Aorta (tissue), 5 donors: Measurements from ENCODE around the gene CD3G. TPM values are rescaled to one million over a fixed set of nuclear protein-coding genes. Genes with fewer than 3 reads are reported as not detected.
A peak's percentile ranks its signal among the peaks of the same experiment; 100 is the strongest.

Source experiments
- ATAC-seq: fragments of 200-7000 bp; cut with Tn5 transposase; one replicate; pipeline ENCODE4 v1.9.1; 2022; ENCODE audit warnings: moderate library complexity; ENCODE audit not compliant: low FRiP score
- DNase-seq, 2 donors: peaks; one replicate each; pipeline ENCODE4 v3.0.0-alpha.2; 2020
- H3K27ac ChIP-seq, 2 donors: one replicate each; pipeline ENCODE4 v1.5.1; 2013; ENCODE audit warnings: low read length in 2 of 2, mild to moderate bottlenecking in 2 of 2, moderate library complexity in 2 of 2, control low read depth in 1 of 2, inconsistent platforms in 1 of 2, low read depth in 1 of 2
- H3K27me3 ChIP-seq, 2 donors: one replicate each; pipeline ENCODE4 v1.6.1; 2013; ENCODE audit warnings: control low read depth in 1 of 2, low read length in 1 of 2, mild to moderate bottlenecking in 1 of 2, moderate library complexity in 1 of 2; ENCODE audit not compliant: insufficient read depth in 2 of 2, control insufficient read depth in 1 of 2
- H3K36me3 ChIP-seq, 2 donors: one replicate each; pipeline ENCODE4 v1.6.1; 2013; ENCODE audit warnings: control low read depth in 1 of 2, low read length in 1 of 2, mild to moderate bottlenecking in 1 of 2; ENCODE audit not compliant: insufficient read depth in 2 of 2, control insufficient read depth in 1 of 2
- H3K4me1 ChIP-seq, 2 donors: one replicate each; pipeline ENCODE4 v1.6.1; 2013; ENCODE audit warnings: low read length in 2 of 2, control low read depth in 1 of 2, mild to moderate bottlenecking in 1 of 2, moderate library complexity in 1 of 2; ENCODE audit not compliant: insufficient read depth in 2 of 2, control insufficient read depth in 1 of 2
- H3K4me3 ChIP-seq, 2 donors: one replicate each; pipeline ENCODE4 v1.5.1; 2013; ENCODE audit warnings: low read length in 2 of 2, control low read depth in 1 of 2, mild to moderate bottlenecking in 1 of 2
- H3K9me3 ChIP-seq: one replicate; pipeline ENCODE4 v1.6.1; 2013; ENCODE audit warnings: mild to moderate bottlenecking, low read length; ENCODE audit not compliant: control insufficient read depth
- WGBS, 2 donors: extraction: QIAGEN DNeasy Blood & Tissue Kit; methylation state at CpG; one replicate each; pipeline ENCODE4 v1.1.7; 2013; 5-methylcytosine and 5-hydroxymethylcytosine counted together
- intact Hi-C, 2 donors: fragments of 100-400 bp; cut with DNase I; formaldehyde crosslinking; loops; one replicate each; pipeline versions ENCODE4 v1.14.2 to v1.15.0; 2022
- polyA plus RNA-seq, 2 donors: library from polyadenylated mRNA; stranded (reverse); fragments of 200-250 nt; gene quantifications; one replicate each; pipeline ENCODE4 v1.2.3, GENCODE V29; 2013
- total RNA-seq, 2 donors: library from RNA; stranded (reverse); fragmentation: NEBNext Ultra II Directional; extraction: Animal tissue kit (Norgen Biotek cat#: 25700); gene quantifications; one replicate each; pipeline ENCODE4 v1.2.1, GENCODE V29; 2021
- donor health status: healthy with polysubstance abuse.
- donor health status: Bipolar disorder and iron deficiency.
- donor health status: DM: no; HTN: no; CAD: no.
- donor health status: DM: no; HTN: no; CAD: no.
- donor health status: DM: yes; HTN: yes; CAD: no.

Gene CD3G
- total and polyA plus RNA-seq, 4 donors = 1.1 to 3.0 TPM; not detected in 2

- no peak overlapping the region for H3K4me3 ChIP-seq
- no peaks in the 10 kb centered on the region for H3K4me1 ChIP-seq
- peaks cover 3% of the 10 kb centered on the region for H3K9me3 ChIP-seq
- no peak for DNase-seq
- no peaks in the 10 kb centered on the region for H3K27me3 ChIP-seq
- WGBS, 2 donors = 64 to 70% methylated on average over 1 of the region's 1 CpG
- intact Hi-C loops = no loop called here
- no peak overlapping the region for H3K27ac ChIP-seq
- no peaks in the 10 kb centered on the region for H3K36me3 ChIP-seq
- ATAC-seq = no peak
These were observed 24.8 kb upstream of the CD3G start for GRCh38 chr11:118319337-118319707.

DNA sequence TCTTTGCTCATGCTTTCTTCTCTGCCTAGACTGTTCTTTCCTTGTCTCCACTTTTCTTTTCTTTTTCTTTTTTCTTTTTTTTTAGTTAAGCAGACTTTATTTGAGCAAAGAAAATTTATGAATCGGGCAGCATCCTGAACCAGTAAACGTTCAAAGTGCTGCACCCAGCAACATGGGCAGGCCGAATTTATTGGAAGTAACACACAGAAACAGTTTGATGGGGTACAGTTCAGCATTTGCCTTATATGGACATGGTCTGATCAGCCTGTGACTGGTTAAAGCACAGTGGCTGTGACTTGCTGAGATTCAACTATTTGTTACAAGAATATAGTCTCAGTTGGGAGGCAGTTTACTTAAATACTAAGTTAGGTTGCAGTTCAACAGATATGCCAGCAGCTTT, 23.6 kb upstream of the CD3G start:
- H3K27me3 ChIP-seq = no peaks in the 10 kb centered on the region
- no peak for DNase-seq

GRCh38 chr11:118321386-118322082, 22.6 kb upstream of the CD3G start:
- 74 to 80% methylated on average over 5 of the region's 5 CpGs for WGBS, 2 donors
- intact Hi-C loops = no loop called here
- Histone ChIP-seq H3K36me3 (no peaks in the 10 kb centered on the region), H3K4me1 (no peaks in the 10 kb centered on the region), H3K4me3 (no peak overlapping the region), H3K27me3 (no peaks in the 10 kb centered on the region), H3K9me3 (peaks cover 3% of the 10 kb centered on the region), H3K27ac (no peak overlapping the region)
- DNase-seq (no peak), ATAC-seq (no peak)

More for the DNA sequence above, 23.6 kb upstream of the CD3G start:
- H3K36me3 ChIP-seq = no peaks in the 10 kb centered on the region
- ATAC-seq = no peak
- WGBS, 2 donors = 86 to 87% methylated on average over 3 of the region's 3 CpGs
- H3K9me3 ChIP-seq = peaks cover 3% of the 10 kb centered on the region
- no peak overlapping the region for H3K4me3 ChIP-seq
- no peaks in the 10 kb centered on the region for H3K4me1 ChIP-seq
- H3K27ac ChIP-seq = no peak overlapping the region
- intact Hi-C loops = no loop called here

- Histone ChIP-seq H3K9me3 (no peaks in the 10 kb centered on the region), H3K4me3 (no peak overlapping the region), H3K27ac (no peak overlapping the region), H3K36me3 (no peaks in the 10 kb centered on the region), H3K4me1 (no peaks in the 10 kb centered on the region), H3K27me3 (no peaks in the 10 kb centered on the region)
- no peak for ATAC-seq
- WGBS, 2 donors = 93 to 95% methylated on average over 19 of the region's 19 CpGs
- intact Hi-C loops = no loop called here
- no peak for DNase-seq
These were observed 21.4 kb upstream of the CD3G start for GRCh38 chr11:118322721-118323120.

DNA sequence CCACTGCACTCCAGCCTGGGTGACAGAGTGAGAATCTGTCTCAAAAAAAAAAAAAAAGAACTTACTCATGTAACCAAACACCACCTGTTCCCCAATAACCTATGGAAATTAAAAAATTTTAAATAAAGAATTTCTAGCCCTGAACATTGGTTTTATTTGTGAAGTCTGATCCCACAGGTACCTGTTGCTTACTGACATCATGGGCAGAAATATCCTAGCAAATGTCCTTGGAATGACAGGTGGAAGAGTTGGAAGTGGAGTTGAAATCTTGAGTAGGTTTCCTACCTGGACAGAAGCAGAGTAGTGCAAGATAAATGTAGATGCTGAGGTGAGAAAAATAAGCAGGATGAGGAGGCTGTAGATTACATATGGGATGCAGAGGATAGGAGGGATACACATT, 18.9 kb upstream of the CD3G start:
- no peaks in the 10 kb centered on the region for H3K9me3 ChIP-seq
- no peaks in the 10 kb centered on the region for H3K4me1 ChIP-seq
- intact Hi-C loops = no loop called here
- H3K27me3 ChIP-seq = no peaks in the 10 kb centered on the region
- H3K27ac ChIP-seq = no peak overlapping the region
- no peak overlapping the region for H3K4me3 ChIP-seq
- no peaks in the 10 kb centered on the region for H3K36me3 ChIP-seq
- DNase-seq (no peak), ATAC-seq (no peak)

DNA sequence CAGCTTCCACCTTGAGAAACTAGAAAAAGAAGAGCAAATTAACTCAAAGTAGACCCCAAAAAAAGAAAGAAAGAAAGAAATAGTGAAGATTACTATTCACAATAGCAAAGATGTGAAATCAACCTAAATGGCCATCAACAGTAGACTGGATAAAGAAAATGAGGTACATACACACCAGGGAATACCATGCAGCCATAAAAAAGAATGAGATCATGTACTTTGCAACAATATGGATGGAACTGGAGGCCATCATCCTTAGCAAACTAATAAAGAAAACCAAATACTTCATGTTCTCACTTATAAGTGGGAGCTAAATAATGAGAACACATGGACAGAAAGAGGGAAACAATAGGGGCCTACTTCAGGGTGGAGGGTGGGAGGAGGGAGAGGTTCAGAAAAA, 15.4 kb upstream of the CD3G start:
- DNase-seq = no peak
- no peak overlapping the region for H3K4me3 ChIP-seq
- intact Hi-C loops = no loop called here
- no peak overlapping the region for H3K27ac ChIP-seq
- H3K36me3 ChIP-seq = no peaks in the 10 kb centered on the region
- H3K4me1 ChIP-seq = no peaks in the 10 kb centered on the region
- no peak for ATAC-seq
- no peaks in the 10 kb centered on the region for H3K27me3 ChIP-seq
- no peaks in the 10 kb centered on the region for H3K9me3 ChIP-seq

DNA sequence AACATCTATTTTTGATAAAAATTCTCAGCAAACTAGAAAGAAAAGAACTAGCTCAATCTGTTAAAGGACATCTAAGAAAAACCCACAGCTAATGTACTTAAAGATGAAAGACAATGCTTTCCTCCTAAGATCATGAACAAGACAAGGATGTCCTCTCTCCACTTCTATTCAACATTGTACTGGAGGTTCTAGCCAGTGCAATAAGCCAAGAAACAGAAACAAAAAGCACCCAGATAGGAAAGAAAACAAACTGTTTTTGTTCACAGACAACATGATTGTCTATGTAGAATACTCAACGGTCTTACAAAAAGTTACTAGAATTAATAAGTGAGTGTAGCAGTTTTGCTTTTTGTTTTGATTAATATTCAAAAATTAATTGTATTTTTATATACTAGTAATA, 9.4 kb upstream of the CD3G start:
- Histone ChIP-seq H3K36me3 (no peaks in the 10 kb centered on the region), H3K27me3 (no peaks in the 10 kb centered on the region), H3K4me3 (no peak overlapping the region), H3K4me1 (no peaks in the 10 kb centered on the region), H3K9me3 (no peaks in the 10 kb centered on the region), H3K27ac (no peak overlapping the region)
- WGBS, 2 donors = 82 to 86% methylated on average over 1 of the region's 1 CpG
- DNase-seq (no peak), ATAC-seq (no peak)
- intact Hi-C loops = no loop called here

GRCh38 chr11:118338637-118339061, 5.5 kb upstream of the CD3G start:
- Histone ChIP-seq H3K27me3 (no peaks in the 10 kb centered on the region), H3K4me1 (no peaks in the 10 kb centered on the region), H3K4me3 (no peak overlapping the region), H3K36me3 (no peaks in the 10 kb centered on the region), H3K9me3 (no peaks in the 10 kb centered on the region), H3K27ac (no peak overlapping the region)
- WGBS, 2 donors = 45 to 49% methylated on average over 7 of the region's 7 CpGs
- no peak for ATAC-seq
- intact Hi-C loops = no loop called here
- DNase-seq = peak in 1 of 2 donors; percentile 55

DNA sequence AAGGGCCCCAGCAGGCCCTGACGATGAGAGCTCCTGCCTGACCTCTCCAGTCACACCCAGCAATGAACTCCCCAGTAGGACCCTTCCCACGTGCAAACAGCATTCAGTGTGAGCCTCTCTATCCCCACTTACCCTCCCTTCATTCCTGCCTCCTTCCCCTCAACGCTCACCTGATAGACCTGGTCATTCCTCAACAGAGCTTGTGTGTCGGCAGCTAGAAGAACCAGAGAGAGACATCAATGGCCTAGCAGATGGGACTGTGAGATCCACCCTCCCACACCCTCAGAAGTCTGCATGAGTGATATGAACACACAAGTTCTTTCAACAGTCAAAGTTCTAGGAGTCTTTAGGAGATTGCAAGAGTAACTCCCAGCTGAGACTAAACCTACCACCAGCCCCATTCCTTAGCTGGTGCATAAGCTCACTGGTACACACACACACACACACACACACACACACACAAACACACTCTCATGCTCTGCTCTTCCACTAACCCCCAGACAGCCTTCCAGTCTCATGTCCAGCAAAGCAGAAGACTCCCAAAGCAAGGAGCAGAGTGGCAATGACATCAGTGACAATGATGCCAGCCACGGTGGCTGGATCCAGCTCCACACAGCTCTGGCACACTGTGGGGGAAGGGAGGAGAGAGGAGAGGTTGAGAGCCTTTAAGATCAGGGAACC, 4.7 kb upstream of the CD3G start:
- no peak for ATAC-seq
- H3K4me3 ChIP-seq = no peak overlapping the region
- intact Hi-C loops = no loop called here
- H3K4me1 ChIP-seq = no peaks in the 10 kb centered on the region
- H3K27me3 ChIP-seq = no peaks in the 10 kb centered on the region
- no peak overlapping the region for H3K27ac ChIP-seq
- H3K9me3 ChIP-seq = no peaks in the 10 kb centered on the region
- DNase-seq = no peak
- WGBS, 2 donors = 73 to 77% methylated on average over 5 of the region's 5 CpGs
- H3K36me3 ChIP-seq = no peaks in the 10 kb centered on the region
